Neural cell (in vitro differentiated cells): ENCODE data around the gene MREG.

Experiments used
- SMC3 ChIP-seq: fragments of 450-650 bp; conservative IDR thresholded peaks from 2 replicates; pipeline ENCODE4 v1.6.1; 2014; ENCODE audit warnings: antibody characterized with exemption, mild to moderate bottlenecking, moderate library complexity; ENCODE audit not compliant: poor library complexity
- TF ChIP-seq, protein P1 (sequence below): fragments of 450-650 bp; IDR thresholded peaks from 2 replicates; pipeline ENCODE4 v1.5.1; 2014; ENCODE audit warnings: antibody characterized with exemption, mild to moderate bottlenecking, moderate library complexity; ENCODE audit not compliant: poor library complexity, severe bottlenecking
- TF ChIP-seq, protein P2 (sequence below): IDR thresholded peaks from 2 replicates; pipeline ENCODE4 v1.6.1; 2012; ENCODE audit warnings: borderline replicate concordance

DNA sequence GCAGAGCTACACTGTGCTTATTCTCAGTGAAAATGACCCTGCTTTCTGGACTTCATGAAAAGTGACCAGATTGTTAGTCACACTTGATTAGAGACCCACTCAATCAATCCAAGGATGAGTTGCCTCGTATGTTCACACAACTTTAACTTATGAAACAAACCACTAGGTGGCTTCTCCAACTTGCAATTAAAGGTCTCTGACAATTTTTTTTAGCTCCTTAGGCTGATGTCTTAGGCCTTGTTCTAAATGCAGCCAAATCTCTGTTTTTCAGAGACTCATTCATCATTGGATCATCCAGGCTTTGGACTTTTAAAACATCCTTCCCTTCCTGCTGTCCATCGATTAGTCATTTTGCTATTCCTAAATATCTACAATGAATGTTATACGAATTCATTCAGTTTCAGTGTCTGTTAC lies 63.4 kb downstream of the MREG start:
- TF ChIP-seq, protein P1, sequence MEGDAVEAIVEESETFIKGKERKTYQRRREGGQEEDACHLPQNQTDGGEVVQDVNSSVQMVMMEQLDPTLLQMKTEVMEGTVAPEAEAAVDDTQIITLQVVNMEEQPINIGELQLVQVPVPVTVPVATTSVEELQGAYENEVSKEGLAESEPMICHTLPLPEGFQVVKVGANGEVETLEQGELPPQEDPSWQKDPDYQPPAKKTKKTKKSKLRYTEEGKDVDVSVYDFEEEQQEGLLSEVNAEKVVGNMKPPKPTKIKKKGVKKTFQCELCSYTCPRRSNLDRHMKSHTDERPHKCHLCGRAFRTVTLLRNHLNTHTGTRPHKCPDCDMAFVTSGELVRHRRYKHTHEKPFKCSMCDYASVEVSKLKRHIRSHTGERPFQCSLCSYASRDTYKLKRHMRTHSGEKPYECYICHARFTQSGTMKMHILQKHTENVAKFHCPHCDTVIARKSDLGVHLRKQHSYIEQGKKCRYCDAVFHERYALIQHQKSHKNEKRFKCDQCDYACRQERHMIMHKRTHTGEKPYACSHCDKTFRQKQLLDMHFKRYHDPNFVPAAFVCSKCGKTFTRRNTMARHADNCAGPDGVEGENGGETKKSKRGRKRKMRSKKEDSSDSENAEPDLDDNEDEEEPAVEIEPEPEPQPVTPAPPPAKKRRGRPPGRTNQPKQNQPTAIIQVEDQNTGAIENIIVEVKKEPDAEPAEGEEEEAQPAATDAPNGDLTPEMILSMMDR = no peak
- no peak for TF ChIP-seq SMC3
- TF ChIP-seq, protein P2, sequence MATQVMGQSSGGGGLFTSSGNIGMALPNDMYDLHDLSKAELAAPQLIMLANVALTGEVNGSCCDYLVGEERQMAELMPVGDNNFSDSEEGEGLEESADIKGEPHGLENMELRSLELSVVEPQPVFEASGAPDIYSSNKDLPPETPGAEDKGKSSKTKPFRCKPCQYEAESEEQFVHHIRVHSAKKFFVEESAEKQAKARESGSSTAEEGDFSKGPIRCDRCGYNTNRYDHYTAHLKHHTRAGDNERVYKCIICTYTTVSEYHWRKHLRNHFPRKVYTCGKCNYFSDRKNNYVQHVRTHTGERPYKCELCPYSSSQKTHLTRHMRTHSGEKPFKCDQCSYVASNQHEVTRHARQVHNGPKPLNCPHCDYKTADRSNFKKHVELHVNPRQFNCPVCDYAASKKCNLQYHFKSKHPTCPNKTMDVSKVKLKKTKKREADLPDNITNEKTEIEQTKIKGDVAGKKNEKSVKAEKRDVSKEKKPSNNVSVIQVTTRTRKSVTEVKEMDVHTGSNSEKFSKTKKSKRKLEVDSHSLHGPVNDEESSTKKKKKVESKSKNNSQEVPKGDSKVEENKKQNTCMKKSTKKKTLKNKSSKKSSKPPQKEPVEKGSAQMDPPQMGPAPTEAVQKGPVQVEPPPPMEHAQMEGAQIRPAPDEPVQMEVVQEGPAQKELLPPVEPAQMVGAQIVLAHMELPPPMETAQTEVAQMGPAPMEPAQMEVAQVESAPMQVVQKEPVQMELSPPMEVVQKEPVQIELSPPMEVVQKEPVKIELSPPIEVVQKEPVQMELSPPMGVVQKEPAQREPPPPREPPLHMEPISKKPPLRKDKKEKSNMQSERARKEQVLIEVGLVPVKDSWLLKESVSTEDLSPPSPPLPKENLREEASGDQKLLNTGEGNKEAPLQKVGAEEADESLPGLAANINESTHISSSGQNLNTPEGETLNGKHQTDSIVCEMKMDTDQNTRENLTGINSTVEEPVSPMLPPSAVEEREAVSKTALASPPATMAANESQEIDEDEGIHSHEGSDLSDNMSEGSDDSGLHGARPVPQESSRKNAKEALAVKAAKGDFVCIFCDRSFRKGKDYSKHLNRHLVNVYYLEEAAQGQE = no peak
